Activated naive CD4-positive, alpha-beta T cell treated with anti-CD3 and anti-CD28 coated beads, Interleukin-2, amount 50 U/mL, for 72 hours (primary cell): ENCODE data around the gene WDR72. TPM values are rescaled to one million over a fixed set of nuclear protein-coding genes. Genes with fewer than 3 reads are reported as not detected.

ENCODE experiments used
- ATAC-seq, 2 donors: fragments of 150-1000 bp; cut with Tn5 transposase; 2 replicates each; pipeline ENCODE4 v1.10.0; 2021; ENCODE audit warnings: mild to moderate bottlenecking in 2 of 2, moderate library complexity in 2 of 2
- DNase-seq, 2 donors: peaks; one replicate each; pipeline ENCODE4 v3.0.0; 2021 to 2022; ENCODE audit warnings: low spot score in 2 of 2
- H3K27ac Mint-ChIP-seq, 2 donors: one replicate each; pipeline ENCODE4 v1.8.0; 2022; ENCODE audit warnings: mild to moderate bottlenecking in 2 of 2, mixed read lengths in 2 of 2
- H3K36me3 Mint-ChIP-seq, 2 donors: one replicate each; pipeline ENCODE4 v1.8.0; 2022; ENCODE audit warnings: mixed read lengths in 2 of 2
- H3K9me3 Mint-ChIP-seq, 2 donors: one replicate each; pipeline ENCODE4 v1.8.0; 2022; ENCODE audit warnings: mixed read lengths in 2 of 2
- total RNA-seq, 2 donors: library from RNA; stranded (reverse); gene quantifications; one replicate each; pipeline ENCODE4 v1.2.3, GENCODE V29; 2022

The WDR72 gene
- total RNA-seq, 2 donors from 2014 or later = not detected

DNA sequence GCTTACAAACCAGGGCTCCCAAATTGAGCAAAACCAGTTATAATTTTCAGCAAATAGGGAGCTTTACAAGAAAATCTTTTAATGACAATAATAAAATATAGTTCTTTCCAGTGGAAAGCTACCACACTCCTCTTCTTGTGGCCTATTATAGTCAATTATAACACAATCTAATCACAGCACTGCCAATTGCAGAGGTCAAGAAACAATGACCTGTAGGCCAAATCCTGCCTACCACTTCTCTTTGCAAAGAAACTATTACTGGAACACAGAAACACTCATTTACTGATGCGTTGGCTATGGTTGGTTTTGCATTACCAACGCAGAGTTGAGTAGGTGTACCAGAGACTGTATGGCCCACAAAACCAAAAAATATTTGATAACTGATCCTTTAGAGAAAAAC is 110.5 kb downstream of the WDR72 start:
- no peaks in the 10 kb centered on the region for H3K9me3 Mint-ChIP-seq
- no peak overlapping the region for H3K27ac Mint-ChIP-seq
- ATAC-seq = no peak
- H3K36me3 Mint-ChIP-seq = no peaks in the 10 kb centered on the region
- DNase-seq = no peak

DNA sequence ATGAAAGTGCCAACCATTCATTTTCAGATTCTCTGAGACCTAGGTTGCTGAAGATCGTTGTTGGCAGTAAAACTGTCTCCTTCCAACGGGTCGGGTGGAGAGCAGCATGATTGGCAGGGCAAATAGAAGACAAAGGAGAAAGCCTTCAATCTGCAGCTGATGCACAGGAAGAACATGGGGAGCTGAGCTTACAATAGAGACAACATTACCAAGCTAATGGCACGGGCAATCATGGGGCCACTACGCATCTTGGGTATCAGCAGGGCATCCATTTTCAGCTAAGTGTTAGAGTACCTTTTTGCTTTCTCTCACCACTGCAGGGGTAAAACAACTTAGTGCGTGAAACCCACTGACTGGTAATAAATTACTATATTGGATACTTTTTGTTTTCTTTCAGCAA is 114.8 kb downstream of the WDR72 start:
- ATAC-seq = no peak
- Mint-ChIP-seq H3K36me3 (no peaks in the 10 kb centered on the region), H3K27ac (no peak overlapping the region), H3K9me3 (no peaks in the 10 kb centered on the region)
- DNase-seq = no peak

DNA sequence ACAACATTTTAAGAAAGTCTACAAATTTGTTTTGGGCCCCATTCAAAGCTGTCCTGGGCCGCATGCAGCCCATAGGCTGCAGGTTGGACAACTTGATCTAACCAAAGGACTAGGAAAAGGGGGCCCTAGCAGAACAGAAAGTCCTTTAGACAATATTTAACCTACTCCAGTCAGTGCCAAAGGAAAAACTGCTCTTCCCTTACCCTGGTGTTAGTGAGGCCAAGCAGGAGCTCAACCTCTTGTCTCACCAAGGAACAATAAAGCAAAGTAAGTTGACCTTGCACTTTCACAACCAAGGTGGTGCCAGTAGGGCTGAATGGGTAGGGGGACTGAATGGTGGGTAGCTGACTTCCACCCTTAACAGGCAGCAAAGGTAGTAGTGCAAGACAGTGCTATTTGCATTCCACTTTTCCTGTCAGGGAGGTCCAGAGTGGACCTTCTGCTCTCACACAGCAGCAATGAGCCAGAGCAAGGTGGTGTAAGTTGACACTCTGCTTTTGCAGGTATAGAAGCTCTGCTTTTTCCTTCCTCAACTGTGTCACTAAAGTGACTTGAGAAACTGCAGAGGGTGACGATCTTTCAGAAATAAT is 124.9 kb downstream of the WDR72 start:
- peaks cover 16 to 24% of the 10 kb centered on the region in 2 donors for H3K9me3 Mint-ChIP-seq
- H3K36me3 Mint-ChIP-seq = peaks cover 0 to 13% of the 10 kb centered on the region in 2 donors
- ATAC-seq = no peak
- no peak for DNase-seq
- peak overlapping the region in 1 of 2 donors; percentile 53 for H3K27ac Mint-ChIP-seq

- Mint-ChIP-seq H3K27ac (no peak overlapping the region), H3K36me3 (peaks cover 0 to 7% of the 10 kb centered on the region in 2 donors), H3K9me3 (peaks cover 12 to 13% of the 10 kb centered on the region in 2 donors)
- DNase-seq = no peak
- ATAC-seq = no peak
Observed at GRCh38 chr15:53627279-53627678, 132.2 kb downstream of the WDR72 start.

- no peak for ATAC-seq
- Mint-ChIP-seq H3K36me3 (no peaks in the 10 kb centered on the region), H3K27ac (no peak overlapping the region), H3K9me3 (peaks cover 5 to 6% of the 10 kb centered on the region in 2 donors)
- no peak for DNase-seq
Observed at GRCh38 chr15:53625962-53626845, 133.3 kb downstream of the WDR72 start.

- ATAC-seq (no peak), DNase-seq (no peak)
- no peaks in the 10 kb centered on the region for H3K36me3 Mint-ChIP-seq
- H3K9me3 Mint-ChIP-seq = peaks cover 0 to 5% of the 10 kb centered on the region in 2 donors
- H3K27ac Mint-ChIP-seq = no peak overlapping the region
Observed at GRCh38 chr15:53625260-53625659, 134.2 kb downstream of the WDR72 start.

GRCh38 chr15:53618461-53618860 is 141.0 kb downstream of the WDR72 start:
- Mint-ChIP-seq H3K27ac (no peak overlapping the region), H3K9me3 (peaks cover 0 to 3% of the 10 kb centered on the region in 2 donors), H3K36me3 (no peaks in the 10 kb centered on the region)
- ATAC-seq (no peak), DNase-seq (no peak)

GRCh38 chr15:53611145-53611920 is 148.1 kb downstream of the WDR72 start:
- DNase-seq = no peak
- Mint-ChIP-seq H3K9me3 (no peaks in the 10 kb centered on the region), H3K27ac (no peak overlapping the region), H3K36me3 (no peaks in the 10 kb centered on the region)
- no peak for ATAC-seq

GRCh38 chr15:53591041-53591440 is 168.4 kb downstream of the WDR72 start:
- ATAC-seq (no peak), DNase-seq (no peak)
- Mint-ChIP-seq H3K27ac (no peak overlapping the region), H3K36me3 (no peaks in the 10 kb centered on the region), H3K9me3 (no peaks in the 10 kb centered on the region)

- ATAC-seq (no peak), DNase-seq (no peak)
- Mint-ChIP-seq H3K27ac (no peak overlapping the region), H3K36me3 (no peaks in the 10 kb centered on the region), H3K9me3 (no peaks in the 10 kb centered on the region)
Observed at GRCh38 chr15:53590380-53590779, 169.1 kb downstream of the WDR72 start.

GRCh38 chr15:53589520-53590057 is 169.9 kb downstream of the WDR72 start:
- H3K27ac Mint-ChIP-seq = no peak overlapping the region
- DNase-seq (no peak), ATAC-seq (no peak)
- H3K36me3 Mint-ChIP-seq = no peaks in the 10 kb centered on the region
- H3K9me3 Mint-ChIP-seq = no peaks in the 10 kb centered on the region

DNA sequence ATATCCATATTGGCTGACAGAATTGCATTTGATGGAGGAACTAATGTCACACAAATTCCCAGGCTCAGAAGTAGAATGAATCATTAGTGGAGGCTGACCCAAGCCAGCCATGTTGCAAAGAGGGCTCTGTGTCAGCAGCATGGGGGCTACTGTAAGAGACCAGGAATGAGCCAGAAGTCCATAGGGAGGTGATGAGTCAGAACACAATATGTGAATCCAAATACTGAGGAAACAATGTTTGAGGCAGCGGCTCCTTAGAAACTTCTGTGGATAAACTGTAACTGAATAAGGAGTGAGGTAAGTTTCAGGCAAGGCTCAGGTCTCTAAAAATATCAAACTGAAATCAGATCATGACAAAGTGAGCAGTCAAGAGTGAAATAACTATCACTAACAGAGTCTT is 170.7 kb downstream of the WDR72 start:
- H3K27ac Mint-ChIP-seq = no peak overlapping the region
- DNase-seq (no peak), ATAC-seq (no peak)
- H3K9me3 Mint-ChIP-seq = no peaks in the 10 kb centered on the region
- no peaks in the 10 kb centered on the region for H3K36me3 Mint-ChIP-seq

DNA sequence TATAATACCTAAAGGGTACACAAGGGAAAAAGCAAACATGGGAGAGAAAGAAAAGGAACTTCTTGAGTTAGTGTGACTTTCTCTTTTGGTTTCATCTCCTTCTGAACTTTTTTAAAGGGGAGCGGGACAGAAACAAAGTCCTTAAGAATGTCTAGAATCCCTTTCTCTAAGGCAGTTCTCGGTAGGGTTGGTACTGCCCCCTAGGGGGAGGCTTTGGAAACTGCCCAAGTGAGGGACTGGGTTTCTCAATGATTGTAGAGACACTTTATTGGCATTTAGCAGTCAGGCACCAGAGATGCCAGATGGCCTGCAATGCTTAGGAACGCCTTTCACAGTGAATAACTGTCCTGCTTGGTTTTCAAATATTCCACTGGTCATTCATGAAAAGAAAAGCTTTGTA is 172.7 kb downstream of the WDR72 start:
- no peak overlapping the region for H3K27ac Mint-ChIP-seq
- ATAC-seq = no peak
- DNase-seq = peak in 1 of 2 donors; percentile 42
- H3K9me3 Mint-ChIP-seq = no peaks in the 10 kb centered on the region
- H3K36me3 Mint-ChIP-seq = no peaks in the 10 kb centered on the region

DNA sequence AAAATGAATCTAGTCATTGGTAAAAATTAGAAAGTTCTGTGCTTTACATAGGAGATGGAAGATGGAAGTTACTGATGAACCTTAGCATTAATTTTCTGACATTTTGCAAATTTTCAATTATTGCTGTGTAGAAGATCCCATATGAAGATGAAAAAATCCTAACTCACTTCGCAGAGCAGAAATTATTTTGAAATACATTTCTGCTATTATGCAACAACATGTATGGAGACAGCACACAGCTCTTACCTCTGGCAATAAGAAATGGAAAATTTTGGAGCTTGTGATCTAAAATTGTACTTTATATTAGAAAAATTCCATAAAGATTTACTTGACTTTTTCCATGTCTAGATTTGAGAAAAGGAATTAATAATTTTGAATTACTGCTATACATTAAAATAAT is 177.9 kb downstream of the WDR72 start:
- ATAC-seq = no peak
- Mint-ChIP-seq H3K9me3 (no peaks in the 10 kb centered on the region), H3K27ac (no peak overlapping the region)

DNA sequence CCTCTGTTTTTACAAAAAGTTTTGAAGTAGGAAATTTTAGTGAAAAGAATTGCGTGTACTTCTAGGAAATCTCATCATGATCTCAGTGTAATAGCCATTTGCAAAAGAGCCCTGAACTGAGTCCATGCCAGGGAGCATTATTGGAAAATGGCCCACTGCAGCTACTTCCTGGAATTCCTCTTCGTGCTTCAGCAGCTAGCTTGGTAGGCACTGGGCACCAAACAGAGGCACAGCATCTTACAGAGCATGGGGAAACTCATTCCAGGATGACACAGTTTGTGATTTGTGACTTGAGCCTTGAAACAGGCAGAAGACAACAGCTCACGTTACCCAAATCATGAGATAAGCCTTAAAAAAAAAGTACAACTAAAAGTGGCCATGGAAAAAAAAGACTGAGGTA is 179.1 kb downstream of the WDR72 start:
- no peak for ATAC-seq
- H3K36me3 Mint-ChIP-seq = no peaks in the 10 kb centered on the region
- H3K27ac Mint-ChIP-seq = no peak overlapping the region
- no peaks in the 10 kb centered on the region for H3K9me3 Mint-ChIP-seq
- DNase-seq = no peak

More for the DNA sequence above, 177.9 kb downstream of the WDR72 start:
- DNase-seq = no peak
- H3K36me3 Mint-ChIP-seq = no peaks in the 10 kb centered on the region

- Mint-ChIP-seq H3K27ac (no peak overlapping the region), H3K9me3 (no peaks in the 10 kb centered on the region), H3K36me3 (no peaks in the 10 kb centered on the region)
- ATAC-seq = no peak
- DNase-seq = no peak
Observed at GRCh38 chr15:53576841-53577240, 182.6 kb downstream of the WDR72 start.

DNA sequence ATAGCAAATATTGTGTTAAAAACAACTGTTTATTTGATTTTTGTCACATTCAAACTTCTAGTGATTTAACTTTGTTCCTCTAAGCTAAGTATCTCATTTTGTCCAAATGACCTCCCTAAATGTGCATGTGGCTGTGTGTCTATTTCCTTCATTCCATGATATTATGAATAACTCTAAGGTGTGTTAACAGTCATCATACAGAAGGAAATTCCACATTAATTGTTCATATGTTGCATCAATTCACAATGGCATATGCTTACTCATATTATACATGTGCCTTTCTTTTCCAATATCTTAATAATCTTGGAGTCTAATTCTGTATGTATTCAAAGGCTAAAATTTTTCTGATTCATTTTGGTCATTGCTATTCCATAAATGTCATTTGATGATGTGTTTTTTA is 186.4 kb downstream of the WDR72 start:
- no peak for ATAC-seq
- Mint-ChIP-seq H3K27ac (no peak overlapping the region), H3K9me3 (no peaks in the 10 kb centered on the region), H3K36me3 (no peaks in the 10 kb centered on the region)
- DNase-seq = no peak
